ENCODE data around the gene STXBP1.

Gene STXBP1

DNA sequence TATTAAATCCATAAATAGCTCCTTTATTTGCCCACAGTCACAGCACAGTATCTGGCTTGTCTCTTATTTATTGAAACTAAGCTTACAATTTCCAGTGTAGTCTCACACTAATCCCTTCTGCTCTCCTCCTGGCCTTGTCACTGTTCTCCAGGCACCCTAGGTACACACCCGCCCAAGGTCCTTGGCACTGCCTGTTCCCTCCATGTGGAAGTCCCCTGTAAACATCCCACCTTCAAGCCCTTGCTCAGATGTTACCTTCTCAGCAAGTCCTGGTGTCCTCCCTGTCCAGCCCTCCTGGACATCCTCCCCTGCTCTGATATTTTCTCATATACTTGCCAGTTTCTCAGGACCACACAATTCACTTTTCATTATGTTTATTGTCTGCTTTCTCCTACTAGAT is 50.5 kb downstream of the STXBP1 start:
- no peak for DNase-seq

DNA sequence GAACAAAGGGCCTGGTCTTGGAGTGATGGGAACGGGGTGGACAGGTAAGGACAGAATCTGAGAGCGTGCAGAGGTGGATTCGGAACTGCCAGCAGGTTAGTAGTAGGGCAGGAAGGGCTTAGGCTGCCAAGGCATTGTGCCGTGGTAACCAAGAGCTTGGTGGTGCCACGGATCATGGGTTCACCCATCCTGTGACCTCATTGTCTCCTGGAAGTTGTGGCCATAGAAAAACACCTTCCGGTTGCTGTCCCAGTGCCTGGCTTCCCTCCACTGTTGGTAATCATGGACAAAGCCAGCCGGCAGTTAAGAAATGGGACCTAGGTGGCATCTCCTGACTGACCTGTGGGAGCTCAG is 52.2 kb downstream of the STXBP1 start:
- DNase-seq = no peak

DNA sequence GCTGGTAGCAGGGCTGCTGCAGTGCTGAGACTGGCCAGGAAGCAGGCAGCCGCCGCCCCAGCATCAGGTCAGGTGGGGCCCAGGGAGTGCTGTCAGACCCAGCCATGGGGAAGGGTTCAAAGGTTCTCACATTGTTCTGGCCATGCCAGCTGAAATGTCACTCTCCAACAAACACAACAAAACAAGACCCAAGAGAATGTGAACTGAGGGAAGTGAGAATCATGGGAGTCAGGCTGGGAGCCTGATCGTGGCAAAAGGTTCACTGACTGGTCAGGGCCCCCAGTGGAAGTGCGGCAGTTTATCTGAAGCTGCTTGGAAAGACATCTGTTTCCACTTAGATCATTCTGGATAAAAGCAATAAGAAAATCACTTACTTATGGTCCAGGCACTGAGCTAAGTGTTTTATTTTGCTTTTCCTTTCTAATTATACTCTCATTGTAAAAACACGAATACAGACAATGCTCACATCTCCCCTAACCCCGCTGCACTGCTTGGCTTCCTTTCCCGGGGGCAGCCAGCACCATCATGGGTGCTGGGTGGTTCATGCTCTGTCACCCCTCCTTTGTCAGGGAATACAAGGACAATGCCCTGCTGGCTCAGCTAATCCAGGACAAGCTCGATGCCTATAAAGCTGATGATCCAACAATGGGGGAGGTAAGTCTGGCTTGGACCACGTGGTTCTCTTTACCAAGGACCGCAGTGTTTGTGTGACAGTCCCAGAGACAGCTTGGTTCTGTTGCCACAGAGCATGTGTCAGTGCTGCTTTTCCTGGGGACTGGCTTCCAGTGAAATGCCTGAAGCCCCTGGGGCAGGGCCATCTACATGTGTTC is 52.8 kb downstream of the STXBP1 start:
- DNase-seq = no peak

DNA sequence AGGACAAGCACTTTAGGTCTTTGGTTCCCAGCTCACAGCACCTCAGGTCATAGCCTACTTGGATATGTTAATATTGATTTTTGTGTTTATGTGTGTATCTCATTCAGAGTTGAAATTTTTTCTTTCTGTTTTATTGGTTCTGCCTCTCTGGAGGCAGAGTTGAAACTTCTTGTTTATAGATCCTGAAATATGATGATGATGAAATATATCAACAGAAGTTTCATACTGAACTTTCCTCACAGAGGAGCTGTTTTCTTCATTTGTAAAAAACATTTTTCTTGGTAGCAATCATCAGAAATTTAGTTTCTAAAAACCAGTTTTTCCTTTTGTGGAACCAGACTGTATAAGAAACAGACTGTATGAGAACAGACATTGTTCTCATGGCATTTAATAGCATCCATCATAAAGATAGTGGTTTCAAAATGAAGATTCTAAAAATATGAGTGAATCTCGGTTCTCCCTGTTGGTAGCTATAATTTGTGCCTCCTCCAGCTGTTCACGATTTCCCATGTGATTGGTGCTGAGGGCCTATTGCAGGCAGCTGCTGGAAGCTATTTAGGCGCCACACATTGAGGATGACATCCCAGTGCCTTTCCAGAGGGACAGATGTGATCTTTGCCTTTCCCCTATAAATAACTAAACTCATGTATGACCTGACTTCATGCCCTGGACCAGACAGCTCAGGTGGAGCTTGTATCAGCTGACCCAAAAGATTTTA is 55.2 kb downstream of the STXBP1 start:
- DNase-seq = no peak

DNA sequence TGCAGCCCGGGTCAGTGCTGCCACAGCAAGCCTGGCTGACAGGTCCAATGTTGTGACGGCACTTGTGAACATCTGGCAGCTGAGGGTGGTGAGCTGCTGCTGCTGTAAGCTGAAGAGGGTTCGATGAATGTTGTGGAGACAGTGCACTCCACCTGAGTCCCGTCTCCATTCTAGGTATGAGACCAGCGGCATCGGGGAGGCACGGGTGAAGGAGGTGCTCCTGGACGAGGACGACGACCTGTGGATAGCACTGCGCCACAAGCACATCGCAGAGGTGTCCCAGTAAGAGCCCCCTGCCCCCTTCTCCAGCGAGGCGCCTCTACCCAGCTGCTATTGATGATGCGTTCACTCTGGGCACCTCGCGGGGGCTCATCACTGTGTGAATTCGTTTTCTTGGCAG is 55.8 kb downstream of the STXBP1 start:
- DNase-seq = no peak

DNA sequence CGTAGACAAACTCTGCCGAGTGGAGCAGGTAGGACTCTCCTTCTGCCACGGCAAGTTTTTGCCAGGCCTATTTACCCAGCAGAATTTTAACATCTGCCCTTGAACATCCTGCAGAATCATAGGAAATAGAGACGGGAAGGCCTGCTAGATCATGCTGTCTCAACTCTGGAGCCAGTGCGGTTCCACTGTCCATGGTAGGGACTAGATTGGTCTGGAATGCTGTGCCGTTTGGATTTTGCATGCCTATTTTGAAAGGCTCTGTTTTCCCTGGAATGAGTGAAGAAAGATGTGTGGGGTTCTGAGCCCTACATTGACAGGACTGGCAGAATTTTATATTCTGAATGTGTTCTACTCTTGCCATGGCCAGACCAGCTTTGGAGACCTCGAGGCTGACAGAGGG is 61.2 kb downstream of the STXBP1 start:
- no peak for DNase-seq

DNA sequence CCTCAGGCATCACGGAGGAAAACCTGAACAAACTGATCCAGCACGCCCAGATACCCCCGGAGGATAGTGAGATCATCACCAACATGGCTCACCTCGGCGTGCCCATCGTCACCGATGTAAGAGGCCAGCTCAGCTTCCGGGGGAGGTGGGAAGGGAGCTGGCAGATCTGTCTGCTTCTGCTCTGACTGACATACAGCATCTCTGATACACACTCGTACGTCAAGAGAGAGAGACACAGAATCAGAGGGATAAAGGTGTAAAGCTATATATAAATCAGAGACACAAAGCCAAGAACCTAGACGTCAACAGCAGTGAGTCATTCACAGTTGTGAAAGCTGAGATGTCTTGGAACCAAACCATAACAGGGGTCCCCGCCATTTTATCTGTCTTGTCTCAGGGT is 64.6 kb downstream of the STXBP1 start:
- no peak for DNase-seq

DNA sequence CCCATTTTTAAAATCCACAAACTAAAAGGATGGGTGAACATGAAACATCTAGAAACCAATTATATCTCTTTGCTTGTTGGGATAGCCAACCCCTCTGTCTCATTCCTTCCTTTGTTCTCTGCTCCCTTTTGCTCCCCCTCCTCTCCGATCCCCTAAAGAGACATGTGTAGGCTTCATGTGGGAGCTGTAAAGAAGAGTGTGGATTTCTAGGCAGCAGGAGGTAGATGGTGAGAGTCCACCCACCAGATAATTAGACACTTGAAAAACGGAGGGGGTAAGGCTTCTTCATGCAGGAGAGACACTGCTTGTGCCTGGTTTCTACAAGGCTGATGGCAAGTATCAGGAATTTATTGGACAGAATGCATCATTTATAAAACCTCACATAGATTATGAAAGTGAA is 67.4 kb downstream of the STXBP1 start:
- no peak for DNase-seq

DNA sequence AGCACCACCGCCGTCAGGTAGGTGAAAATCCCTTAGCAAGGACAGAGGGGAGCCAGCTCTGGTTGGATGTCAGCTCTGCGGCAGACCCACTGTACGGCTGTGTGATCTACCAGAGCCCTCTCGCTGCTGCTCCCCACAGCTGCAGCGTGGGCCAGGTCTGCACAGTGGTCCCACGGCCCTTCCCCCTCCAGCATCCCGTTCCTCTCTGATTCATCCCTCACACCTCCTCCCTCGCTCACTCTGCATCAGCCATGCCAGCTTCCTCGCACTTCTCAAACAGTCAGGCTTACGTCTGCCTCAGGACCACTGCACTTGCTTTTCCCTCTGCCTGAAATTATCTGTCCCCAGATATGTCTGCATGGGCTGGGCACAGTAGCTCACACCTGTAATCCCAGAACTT is 68.1 kb downstream of the STXBP1 start:
- DNase-seq = no peak

DNA sequence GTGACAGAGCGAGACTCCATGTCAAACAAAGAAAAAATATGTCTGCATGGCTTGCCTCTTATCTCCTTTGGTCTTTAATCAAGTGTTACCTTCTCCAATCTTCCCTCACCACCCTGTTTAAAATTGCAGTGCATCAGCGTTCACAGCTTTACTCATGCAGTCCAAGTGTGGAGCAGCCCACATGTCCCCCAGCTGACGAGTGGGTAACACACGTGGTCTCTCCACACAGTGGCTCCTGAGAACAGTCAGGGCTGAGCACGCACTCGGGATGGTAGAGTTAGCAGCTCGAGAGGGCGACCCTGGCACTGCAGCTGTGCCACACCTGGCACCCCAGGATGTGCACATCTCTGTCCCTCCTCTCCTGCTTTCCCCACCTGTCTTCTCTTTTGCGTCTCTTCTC is 68.8 kb downstream of the STXBP1 start:
- no peak for DNase-seq

DNA sequence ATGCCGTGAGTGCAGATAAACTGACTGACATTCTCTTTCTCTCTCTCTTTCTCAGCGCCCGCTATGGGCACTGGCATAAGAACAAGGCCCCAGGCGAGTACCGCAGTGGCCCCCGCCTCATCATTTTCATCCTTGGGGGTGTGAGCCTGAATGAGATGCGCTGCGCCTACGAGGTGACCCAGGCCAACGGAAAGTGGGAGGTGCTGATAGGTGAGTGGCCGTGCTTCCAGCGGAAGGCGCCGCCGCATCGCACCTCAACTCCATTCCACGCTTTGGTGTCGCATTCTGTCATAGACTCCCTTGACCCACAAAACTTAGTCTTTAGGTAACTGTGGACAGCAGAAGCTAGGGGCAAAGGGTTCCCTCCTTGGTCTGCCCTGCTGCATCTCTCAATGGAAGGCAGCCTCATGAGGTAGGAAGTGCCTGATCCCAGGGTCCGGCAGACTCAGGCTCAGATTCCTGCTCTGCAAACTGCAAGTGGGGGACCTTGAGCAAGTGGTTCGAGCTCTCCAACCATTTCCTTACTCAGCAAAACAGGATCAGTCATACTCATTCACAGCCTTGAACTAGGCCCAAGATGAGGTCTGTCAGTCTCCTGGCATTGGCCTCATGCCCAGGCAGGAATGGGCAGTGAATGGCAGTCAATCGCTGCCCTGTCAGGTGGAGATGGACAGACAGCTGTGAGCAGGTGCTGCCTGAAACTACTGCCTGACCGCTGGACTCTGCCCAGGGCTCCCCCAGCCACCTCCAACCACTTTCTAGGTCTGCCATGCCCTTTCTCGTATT is 70.5 kb downstream of the STXBP1 start:
- no peak for DNase-seq

DNA sequence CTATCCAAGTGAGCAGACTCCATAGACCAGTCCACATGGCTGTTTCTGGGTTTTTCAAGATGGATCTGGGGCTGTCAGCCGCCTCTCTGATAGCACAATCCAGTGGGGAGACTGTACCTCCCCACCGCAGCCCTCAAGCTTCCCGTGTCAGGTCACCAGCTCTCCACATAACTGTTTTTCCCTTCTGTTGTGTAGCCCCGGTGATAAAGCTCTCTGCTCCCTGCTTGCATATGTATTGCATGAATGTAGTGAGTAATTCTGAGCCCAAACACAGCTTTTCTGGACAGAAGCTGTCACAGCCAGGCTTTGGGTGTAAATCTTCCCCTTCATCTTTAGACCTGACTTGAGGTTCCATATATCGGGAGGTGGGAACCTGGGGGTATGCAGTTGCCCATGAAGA is 71.6 kb downstream of the STXBP1 start:
- no peak for DNase-seq

DNA sequence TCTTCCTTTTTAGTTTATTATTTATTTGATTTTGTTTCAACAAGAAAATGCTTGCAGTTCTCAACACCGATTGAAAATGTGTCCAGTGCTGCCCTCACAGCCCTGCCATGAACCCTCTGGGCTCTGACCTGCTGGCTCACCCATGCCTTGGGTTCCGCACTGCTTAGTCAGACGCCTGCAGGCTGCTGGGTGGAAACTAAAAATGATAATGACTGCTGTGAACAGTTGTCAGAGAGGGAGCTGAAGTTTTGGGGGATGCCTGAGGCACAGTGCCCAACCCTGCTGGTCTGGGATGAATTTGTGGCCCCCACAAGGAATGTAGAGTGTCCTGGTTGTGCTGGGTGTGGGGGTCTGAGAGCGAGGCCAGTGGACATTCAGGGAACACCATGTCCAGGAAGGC is 72.5 kb downstream of the STXBP1 start:
- DNase-seq = no peak

DNA sequence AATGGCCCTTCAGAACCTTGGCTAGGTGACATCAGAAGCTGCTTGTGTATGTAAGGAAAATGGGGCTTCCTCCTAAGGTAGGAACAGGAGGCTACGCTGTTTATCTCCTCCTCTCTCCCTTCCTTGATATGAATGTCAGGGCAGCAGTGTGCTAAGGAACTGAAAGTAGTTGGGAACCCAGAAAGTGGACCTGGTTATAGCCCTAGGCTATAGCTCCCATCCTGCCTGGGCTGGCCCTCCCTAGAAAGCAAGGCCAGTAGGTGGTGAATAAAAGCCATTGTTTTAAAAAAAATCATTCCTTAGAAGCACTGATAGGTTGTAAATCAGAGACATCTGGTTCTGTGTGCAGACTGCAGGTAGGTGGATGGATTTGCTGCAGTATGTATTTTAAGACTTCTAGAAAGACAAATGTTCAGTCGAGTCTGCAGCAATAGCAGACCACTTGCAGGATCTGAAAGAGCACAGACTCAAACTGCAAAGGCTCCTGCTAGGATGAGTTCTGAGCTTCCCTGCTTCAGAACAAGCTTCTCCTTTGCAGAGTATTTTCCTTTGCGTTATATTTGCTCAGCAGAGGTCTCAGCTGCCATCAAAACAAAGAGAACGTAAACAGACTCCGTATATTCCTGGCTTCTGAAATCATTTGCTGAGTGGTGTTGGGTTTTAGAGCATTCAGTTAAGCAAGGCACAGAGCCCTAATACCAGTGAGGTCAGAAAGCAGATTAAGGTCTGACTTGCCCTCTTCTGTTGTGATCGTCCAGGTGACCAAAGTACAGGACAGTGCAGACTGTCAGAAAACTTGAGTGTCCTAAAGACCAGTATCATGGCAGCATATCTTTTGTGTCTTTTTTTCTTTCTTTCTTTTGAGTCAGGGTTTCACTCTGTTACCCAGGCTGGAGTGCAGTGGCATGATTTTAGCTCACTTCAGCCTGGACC is 74.7 kb downstream of the STXBP1 start:
- no peak for DNase-seq

DNA sequence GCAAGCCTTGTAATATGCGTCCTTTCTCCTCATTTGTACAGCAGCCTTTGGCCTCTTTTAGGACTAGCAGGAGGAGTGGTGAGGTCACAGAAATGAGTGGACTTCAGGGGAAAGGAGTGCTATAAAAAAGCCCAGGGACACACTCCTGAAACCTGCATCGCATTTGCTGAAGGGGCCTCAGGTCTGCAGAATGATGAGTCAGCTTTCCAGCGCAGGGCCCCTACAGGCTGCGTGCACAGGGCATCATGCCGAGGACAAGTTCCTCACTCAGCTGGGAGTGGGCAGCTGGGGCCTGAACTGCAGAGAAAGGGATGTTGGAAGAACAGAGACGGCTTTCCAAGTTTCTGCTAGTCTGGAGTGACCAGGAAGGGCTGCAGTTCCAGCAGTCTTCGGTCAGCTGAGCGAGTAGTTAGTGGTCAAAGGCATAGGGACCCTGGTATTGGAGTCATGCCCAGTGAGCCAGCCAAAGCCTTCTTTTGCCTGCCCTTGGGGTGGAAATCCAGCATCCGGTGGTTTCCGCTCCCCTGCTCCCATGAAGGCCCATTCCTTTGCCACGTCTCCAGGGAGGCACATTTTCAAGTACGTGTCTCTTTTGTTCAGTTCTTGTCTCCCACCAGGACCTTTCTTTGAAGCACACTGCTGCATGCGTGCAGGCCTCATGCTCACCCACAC is 77.4 kb downstream of the STXBP1 start:
- no peak for DNase-seq

DNA sequence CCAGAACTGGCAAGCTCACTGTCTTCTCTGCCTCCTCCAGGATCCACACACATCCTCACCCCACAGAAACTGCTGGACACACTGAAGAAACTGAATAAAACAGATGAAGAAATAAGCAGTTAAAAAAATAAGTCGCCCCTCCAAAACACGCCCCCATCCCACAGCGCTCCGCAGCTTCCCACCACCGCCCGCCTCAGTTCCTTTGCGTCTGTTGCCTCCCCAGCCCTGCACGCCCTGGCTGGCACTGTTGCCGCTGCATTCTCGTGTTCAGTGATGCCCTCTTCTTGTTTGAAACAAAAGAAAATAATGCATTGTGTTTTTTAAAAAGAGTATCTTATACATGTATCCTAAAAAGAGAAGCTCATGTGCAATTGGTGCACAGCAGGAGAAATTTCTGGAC is 78.7 kb downstream of the STXBP1 start:
- DNase-seq = no peak

DNA sequence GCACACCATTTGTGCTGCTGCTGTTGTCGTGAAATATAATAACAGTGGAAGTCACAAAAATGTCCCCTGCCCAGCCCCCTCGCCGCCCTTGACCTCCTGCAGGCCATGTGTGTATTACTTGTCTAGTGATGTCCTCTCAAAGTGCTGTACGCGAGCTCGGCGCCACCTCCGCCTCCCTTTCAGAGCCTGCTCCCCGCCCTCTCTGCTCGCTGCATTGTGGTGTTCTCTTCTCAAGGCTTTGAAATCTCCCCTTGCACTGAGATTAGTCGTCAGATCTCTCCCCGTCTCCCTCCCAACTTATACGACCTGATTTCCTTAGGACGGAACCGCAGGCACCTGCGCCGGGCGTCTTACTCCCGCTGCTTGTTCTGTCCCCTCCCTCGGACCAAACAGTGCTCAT is 80.0 kb downstream of the STXBP1 start:
- DNase-seq = no peak

DNA sequence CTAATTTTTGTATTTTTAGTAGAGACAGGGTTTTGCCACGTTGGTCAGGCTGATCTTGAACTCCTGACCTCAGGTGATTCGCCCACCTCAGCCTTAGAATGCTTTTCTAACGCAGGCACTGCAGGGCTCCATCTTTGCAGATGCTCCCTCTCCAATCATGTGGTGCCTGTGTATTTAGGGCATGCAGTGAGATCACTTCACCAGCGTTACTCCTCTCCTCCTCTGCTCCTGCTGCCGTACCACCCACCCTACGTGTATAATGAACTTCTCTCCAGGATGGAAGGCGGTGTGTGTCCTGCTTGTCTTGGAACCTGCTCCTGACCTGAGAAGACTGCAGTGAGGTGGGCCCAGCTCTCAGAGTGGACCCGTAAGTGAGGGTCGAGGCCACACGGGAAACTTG is 81.1 kb downstream of the STXBP1 start:
- no peak for DNase-seq

DNA sequence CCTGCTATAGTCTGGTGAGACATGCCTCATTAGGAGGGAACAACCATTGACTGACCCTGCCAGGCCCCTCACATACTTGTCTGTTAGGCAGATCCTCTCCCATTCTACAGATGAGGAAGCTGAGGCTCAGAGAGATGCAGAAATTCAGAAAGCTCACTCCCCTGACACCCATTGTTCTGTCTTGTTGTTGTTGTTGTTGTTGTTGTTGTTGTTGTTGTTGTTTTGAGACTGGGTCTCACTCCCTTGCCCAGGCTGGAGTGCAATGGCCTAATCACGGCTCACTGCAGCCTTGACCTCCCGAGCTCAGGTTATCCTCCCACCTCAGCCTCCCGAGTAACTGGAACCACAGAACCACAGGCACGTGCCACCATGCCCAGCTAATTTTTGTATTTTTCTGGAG is 81.6 kb downstream of the STXBP1 start:
- DNase-seq = no peak

DNA sequence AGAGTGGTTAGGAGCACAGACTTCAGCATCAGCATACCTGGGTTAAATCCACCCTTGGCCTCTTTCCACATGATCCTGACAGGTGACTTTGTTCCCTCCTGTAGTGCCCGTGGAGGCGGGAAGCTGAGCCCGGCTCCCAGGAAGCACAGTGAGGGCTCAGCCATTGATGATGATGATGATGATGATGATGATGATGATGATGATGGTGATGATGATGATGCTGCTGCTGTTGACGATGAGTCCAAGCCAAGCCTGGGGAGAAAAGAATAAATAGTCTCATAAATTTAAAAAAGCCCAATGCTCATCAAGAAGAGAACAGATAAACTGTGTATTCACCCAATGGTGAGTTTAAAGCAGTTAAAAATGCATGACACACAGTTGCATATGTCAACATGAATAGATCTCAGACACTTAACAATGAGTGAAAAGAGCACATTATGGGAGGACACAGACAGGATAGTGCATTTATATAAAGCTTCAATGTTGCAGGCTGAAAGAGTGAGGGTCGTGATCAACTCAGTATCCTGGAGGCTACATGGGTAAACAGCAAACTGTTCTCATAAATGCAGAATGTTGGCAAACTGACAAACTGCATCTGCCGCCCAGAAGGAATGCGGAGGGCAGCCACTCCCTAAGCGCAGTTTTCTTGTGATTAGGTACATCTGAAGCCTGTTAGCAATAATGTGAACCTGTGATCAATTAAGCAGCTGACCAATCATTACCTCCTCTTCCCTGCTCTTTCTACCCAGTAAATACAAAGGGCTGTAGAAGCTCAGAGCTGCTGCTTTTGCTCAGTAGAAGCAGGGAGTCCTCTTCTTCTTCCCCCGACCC is 83.0 kb downstream of the STXBP1 start:
- DNase-seq = no peak

DNA sequence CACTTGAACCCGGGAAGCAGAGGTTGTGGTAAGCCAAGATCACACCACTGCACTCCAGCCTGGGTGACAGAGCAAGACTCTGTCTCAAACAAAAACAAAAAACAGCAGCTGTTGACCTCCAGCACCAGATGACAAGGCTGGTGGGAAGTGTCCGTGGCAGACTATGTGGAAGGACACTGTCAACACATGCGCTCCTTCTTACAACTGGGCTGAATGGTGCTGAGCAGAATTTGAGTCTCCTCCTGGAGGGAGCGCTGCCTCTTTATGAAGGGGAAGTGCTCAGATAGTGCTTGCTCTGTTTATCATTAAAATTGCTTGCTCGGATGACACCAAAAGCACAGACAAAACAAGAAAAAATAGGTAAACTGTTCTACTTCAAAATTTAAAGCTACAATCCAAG is 85.5 kb downstream of the STXBP1 start:
- no peak for DNase-seq

Data from activated CD4-positive, alpha-beta T cell treated with anti-CD3 and anti-CD28 coated beads, Interleukin-2, amount 50 U/mL, for 16 hours (primary cell).